HG03196 (cell line): ENCODE results near the gene RORC.

Experiments used
- ATAC-seq: cut with Tn5 transposase; IDR thresholded peaks from one replicate; pipeline ENCODE4 v1.9.1; 2021; ENCODE audit not compliant: unreplicated experiment

Gene RORC

DNA sequence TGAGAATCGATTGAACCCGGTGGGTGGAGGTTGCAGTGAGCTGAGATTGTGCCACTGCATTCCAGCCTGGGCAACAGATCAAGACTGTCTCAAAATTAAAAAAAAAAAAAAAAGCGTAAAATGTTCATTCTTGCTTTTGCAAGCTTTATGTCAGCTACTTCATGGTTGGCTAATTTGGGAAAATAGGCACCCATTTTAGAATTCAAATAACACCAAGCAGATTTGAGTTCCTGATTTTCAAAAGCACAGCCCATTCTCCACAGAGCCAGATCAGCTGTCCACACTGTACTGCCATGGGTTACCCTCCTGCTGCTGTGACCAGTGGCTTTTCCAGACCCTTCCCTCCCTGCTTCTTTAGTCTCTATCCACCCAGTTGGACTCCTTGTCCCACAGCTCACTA is 17.5 kb upstream of the RORC start:
- ATAC-seq = no peak

DNA sequence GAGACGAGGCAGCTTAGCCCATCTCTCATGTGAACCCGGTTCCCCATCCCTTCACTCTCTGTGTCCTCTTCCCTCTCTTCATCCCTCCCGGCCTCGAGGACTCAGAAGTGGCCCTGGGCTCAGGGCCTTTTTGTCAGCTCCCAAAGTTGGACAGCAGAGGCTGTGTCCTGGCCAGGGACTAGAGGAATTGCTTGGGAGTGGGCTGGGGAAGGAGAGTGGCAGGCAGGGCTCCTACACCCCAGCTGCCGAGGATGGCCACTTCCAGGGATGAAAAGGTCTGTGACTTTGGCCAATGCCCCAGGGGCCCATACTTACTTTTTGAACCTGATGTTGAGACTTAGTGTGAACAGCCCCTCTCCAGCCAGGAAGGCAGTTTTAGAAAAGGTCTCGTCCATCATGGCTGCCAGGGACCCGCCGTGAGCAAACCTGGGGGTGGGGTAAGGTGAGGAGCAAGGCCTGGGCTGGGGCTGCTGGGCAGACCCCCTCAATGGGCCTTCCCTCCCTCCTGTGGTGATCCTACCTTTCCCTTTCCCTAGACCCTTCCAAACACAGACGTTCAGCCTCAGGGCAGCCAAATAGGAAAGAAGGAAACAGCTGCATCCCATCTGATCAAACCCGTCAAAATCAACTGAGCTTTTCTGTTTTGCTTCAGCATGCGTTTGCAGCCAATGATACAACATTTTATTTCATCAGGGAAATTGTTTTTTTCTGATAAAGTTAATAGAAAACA is 16.4 kb upstream of the RORC start:
- ATAC-seq = no peak

DNA sequence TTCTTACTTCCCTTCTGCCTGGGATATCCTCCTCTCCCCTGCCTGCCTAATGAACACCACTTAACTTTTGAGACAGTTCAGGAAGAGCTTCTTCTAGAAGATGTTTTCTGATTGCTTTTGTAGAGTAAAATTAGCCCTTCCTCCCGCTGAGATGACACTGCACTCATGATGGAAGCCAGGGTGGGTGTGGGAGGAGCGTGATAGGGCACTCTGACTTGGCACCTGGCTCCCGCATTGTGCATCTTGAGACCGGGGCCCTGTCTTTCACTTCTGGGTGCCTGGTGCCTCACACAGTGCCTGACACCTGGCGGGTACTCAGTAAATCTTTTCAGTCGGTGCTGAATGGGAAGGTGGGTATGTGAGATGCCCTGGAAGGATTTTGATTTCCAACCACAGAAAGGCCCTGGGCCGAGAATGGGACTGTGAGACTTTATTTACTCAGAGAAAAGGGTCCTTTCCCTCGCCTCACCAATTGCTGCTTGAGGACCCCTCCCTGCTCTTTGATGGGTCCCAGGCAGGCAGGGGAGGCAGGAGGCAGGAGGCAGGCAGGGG is 15.2 kb upstream of the RORC start:
- ATAC-seq = no peak

DNA sequence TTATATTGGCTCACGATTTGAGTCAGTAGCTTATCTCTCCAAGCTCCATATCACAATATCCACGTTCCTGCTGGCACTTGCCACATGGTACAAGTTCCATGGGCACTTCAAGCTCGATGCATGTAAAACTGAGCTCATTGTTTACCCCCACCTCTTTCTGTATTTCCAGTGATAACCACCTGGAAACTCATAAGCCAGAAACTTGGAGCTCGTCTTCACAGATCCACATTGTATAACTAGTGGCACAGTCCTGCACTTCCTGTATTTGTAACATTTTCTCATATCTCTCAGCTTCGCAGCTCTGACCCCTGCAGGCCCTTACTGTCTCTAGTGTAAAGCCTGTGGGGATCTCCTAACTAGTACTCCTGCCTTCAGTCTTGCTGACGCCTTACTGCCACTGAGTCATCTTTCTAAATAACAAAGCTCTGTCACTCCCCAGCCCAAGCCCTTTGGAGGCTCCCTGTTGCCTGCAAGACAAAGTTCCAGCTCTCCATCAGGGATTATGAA is 14.5 kb upstream of the RORC start:
- ATAC-seq = no peak

DNA sequence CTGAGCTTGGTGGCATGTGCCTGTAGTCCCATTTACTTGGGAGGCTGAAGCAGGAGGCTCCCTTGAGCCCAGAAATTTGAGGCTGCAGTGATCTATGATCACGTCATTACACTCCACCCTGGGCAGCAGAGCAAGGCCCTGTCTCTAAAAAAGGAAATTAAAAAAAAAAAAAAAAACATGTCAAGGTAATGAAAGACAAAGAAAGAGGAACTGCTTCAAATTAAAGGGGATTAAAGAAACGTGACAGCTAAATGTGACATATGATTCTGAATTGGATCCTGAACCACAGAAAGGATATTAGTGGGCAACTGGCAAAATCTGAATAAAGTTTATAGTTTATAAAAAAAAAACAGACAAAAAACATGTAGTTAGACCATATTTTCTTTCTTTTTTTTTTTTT is 11.8 kb upstream of the RORC start:
- no peak for ATAC-seq

DNA sequence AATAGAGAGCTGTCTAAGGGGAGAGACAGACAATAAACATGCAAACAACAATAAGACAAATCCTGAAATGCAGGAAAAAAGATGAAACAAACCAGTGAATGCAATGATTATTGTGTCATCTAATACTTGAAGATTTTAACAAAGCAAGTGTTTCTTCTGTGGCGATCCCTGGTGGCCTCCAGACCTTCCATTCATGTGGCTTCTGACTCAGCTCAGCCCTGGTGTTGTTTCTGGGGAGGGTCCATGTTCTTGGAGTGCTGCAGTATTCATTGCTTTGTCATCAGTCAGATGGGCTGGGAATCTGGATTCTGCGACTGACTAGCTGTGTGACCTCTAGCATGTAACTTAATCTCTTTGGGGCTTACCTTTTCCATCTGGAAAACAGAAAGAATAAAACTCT is 9.5 kb upstream of the RORC start:
- no peak for ATAC-seq

DNA sequence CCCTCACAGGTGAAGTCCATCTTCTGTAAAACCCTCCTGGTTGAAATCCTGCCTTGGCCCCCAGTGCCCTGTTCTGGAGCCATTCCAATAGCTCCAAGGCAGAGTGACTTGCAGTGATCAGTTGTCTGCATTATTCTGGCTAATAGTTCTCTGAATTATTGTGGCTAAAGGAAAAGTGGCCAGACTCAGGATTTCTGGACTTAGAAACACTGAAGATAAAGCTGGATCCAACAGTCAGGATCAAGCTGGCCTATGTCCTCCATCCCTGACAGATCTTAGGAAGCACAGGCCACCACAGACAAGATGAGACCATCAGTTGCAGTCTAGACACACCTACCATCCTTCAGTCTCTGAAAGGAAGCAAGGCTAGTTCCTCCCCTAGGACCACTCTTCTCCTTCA is 8.8 kb upstream of the RORC start:
- ATAC-seq = no peak

DNA sequence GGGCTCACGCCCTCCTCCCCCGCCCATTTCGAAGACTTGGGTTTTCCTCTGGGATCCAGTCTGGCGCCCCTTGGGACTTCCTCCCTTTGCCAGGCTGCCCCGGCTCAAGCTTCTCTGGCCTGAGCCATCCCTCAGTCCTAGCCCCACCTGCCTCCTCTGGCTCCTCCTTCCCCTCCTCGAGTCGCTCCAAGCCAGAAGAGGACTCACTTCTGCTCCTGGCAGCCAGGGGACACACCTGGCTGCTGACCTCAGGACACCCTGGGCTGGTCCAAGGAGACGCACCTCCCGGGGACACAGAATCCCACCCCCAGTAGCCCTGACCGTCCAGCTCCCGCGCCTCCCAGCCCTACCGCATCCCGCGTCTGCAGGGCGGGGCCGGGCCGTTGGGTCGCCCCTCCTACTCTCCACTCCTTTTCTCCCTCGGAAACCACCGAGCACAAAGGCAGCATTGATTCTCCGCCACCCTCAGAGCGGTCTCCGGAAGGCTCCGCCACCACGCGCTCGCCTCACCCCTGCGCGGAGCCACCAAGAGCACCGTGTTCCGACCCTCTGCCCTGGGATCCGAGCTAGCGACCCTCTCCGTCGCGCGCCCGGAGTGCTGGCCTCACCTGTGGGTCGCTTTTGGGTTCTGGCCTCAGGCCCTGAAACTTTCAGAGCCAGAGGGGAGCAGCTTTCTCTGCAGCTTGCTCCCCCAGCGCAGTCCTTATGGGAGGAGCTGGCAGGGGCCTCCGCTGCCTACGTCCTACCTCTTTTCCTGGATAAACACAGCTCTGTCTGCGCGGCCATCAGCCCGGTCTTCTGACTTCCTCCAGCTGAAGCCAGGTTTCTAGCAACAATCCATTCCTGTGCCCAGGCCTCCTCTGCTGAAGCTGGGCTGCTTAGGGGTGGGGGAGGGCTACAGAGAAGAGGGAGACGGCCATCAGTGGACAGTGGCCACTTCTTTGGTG is 8.1 kb upstream of the RORC start, which contains the start of gene C2CD4D:
C2CD4D (minus strand) TSS at position 364 of the 947 bp plus-strand sequence. CDS start 831 bp downstream, outside the sequence.
- ATAC-seq = no peak

DNA sequence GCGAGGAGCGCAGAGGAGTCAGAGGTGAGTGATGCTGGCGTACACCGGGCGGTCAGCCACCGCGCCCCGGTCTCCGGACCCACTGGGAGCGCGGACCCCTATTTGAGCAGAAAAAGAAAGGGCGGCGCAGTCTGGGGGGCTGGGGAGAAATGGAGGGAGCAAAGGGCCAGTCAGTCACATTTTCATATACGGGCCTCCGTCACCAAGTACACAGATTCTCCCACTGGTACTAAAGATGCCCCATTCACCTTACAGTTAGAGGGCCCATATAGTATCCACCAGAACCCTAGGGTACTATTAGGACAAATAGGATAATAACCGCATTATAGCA is 7.4 kb upstream of the RORC start:
- no peak for ATAC-seq

DNA sequence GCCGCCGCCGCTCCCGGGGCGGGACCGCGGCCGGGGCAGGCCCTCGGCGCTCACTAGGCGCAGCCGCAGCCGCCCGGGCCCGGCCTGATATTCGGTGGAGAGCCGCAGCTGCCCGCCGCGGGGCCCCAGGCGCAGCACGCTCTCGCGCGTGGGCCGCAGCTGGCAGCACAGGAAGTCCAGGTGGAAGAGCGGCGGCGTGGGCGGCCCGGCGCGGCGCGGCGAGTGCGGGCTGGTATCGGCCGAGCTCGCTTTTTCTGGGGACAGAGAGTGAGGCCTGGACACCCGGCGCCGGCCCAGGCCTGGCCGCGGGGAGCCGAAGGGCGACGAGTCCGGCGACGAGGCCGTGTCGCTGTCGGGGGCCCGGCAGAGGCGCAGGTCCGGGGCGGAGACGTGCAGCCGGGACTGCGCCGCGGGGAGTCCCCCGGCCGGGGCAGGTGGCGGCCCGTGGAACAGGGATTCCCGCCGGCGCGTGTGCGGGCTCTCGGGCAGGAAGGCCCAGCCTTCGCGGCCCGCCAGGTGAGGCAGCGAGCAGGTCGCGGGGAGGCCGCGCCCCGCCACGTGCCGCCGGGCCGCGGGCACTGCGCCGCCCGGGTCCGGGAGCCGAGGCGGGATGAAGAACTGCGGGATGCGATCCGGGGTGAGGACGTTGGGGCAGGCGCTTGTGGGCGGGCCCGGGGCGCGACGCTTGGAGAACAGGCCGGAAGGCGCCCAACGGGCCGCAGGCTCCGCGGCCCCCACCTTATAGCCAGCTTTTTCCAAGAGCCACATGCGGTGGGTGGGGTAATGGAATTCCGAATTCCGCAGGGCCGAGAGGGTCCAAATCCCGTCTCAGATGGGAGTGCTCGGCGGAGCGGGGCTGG is 6.8 kb upstream of the RORC start:
- no peak for ATAC-seq

DNA sequence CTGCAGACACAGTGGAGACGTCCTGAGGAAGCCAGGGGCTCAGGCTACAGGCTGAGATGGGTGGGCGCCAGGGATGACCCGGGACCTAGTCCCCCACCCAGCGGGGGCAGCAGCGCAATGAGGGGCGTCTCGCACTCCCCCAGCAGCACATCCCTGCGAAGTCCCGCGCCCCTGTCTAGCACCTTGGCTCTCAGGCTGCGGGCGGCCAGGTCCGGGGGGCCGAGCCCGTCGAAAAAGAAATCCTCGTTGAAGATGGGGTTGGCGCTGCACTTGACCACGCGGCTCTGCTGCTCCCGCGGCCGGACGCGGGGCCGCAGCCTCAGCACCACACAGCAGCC is 6.3 kb upstream of the RORC start:
- no peak for ATAC-seq

DNA sequence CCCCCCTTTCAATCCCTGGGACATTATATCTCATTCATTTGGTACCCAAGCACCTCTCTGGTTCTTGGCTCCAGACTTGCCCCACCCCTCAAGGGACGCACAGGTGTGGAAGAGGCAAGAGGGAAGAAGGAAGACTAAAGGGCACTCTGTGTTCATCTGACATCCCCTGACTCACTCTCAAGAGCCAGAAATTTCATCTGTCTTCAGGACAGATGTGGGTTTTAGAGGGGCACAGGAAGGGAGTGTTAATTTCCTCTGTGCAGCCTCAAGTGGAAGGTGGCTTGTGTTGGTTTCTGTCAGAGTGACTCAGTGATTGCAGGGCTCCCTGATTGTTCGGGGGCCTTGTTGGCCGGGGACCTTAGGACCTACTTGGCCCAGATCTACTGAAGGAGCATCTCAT is 5.6 kb upstream of the RORC start:
- ATAC-seq = no peak

DNA sequence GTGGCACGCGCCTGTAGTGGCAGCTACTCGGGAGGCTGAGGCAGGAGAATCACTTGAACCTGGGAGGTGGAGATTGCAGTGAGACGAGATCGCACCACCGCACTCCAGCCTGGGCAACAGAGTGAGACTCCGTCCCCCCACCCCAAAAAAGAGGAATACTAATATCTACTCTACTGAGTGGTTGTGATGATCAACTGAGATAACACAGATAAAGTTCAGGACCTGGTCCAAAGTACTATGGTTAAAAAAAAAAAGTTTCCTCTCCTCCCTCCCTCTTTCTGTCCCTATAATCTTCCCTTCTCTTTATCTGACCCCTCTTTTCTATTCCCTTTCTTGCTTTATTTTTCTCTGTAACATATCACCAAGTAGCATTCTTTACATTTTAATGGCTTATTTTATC is 4.0 kb upstream of the RORC start:
- no peak for ATAC-seq

DNA sequence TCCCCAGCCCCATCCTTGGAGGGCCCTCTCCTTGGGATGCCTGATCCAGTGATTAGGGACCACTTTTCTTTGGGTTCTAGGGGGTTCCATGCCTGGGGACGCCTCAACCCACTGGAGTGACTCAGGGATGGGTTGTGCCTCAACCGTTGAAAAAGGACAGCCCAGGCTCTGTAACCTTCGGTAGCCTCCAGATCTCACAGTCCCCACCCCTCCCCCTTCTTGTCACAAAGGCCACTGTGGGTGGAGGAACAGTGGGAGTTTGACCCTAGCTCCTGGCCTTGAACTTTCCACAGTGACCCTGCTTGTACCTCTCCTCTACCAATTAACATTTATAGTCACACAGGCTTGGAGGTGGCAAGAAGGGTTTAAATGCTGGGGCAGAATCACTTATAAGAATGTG is 2.6 kb upstream of the RORC start:
- no peak for ATAC-seq

DNA sequence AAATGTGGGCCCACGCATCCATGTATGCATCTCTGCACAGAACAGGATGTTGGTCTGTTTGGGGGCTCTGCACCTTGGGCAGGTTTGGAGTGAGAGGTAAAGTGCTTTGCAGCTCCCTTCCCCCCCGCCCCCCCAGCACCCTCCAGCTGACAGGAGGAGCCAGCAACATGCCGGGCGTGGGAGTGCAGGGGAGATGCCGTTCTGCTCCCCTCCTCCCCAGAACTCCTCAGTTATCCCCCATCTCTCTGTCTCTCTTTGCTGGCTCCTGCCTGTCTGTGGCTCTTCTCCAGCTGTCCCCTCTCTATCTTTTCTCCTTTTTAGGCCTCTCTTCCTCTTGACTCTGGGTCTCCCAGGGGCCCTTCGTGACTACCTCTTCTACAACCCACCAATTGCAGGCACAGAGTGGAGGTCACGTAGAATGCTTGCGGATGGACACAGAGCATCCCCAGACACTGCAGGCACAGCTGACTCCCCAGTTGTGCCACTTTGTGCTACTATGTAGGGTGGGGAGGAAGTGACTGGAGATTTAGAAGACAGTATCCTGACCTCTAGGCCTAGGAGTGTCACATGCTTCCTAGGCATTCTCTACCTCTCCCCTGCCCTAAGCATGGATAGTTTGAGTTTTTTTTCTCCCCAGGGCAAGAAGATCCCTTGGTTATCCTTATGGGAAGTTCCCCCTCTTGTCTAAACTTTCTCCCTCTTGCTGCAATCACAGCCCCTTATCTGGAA is 1.7 kb upstream of the RORC start:
- no peak for ATAC-seq

DNA sequence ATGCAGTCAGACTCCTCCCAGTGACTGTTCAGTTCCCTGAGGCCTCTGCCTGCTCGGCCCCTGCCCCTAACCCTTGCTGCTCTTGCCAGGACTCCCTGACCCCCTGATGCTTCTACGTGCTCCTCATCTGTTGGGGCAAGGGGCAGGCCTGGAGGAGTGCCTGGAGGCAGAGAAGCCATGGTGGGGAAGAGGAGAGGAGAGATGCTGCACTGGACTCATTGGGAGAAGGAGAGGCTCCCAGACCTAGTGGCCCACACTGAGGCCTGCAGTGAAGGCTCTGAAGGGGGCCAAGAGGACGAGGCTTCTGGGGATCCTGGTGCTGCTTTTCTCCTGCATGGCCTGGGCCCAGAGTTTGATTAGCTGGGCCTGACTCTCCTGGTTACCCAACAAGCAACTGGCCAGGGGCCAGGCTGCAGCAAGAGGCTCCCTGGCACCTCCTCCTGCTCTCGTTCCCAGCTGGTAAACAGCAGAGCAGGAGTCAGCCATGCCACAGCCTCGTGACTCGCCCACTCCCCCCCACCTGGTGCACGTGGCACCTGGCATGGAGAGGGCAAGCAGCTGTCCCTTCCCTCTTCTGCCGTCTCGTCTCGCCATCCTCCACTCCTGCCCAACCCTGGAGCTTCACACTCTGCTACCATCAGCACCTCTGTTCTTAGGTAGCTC is 847 bp upstream of the RORC start:
- no peak for ATAC-seq

DNA sequence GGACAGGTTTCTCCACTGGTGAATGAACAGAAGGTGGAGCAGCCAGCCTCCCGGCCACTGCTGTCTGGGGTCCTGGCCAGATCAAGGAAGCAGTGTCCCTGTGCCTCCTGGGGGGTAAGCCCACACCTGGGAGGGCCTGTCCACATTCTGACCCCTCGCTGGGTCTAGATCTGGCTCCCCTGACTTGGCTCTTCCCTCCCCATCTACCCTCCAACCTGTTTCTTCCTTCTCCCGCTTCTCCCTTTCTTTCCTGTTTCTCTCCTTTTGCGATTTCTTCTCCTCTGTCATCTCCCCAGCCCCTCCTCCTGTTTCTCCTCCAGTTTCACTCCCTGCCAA is 378 bp downstream of the RORC start:
- no peak for ATAC-seq

DNA sequence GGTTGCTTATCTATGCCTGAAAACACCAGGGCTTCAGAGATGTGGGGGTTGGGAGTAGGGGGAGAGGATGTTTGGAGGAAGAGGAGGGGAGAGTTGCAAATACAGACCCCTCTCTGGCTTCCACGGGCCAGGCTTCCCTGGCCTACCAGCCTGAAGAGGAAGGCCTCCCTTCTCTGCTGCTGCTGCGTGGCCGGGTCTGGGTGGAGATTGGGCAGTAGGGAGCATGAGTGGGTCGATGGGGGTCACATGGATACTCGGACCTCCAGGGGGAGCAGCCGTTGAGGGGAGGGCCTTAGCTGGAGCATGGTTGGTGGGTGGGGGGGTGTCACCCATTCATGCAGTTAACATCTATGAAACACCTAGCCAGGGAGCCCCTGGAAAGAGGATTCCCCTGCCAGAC is 1.5 kb downstream of the RORC start:
- ATAC-seq = no peak

DNA sequence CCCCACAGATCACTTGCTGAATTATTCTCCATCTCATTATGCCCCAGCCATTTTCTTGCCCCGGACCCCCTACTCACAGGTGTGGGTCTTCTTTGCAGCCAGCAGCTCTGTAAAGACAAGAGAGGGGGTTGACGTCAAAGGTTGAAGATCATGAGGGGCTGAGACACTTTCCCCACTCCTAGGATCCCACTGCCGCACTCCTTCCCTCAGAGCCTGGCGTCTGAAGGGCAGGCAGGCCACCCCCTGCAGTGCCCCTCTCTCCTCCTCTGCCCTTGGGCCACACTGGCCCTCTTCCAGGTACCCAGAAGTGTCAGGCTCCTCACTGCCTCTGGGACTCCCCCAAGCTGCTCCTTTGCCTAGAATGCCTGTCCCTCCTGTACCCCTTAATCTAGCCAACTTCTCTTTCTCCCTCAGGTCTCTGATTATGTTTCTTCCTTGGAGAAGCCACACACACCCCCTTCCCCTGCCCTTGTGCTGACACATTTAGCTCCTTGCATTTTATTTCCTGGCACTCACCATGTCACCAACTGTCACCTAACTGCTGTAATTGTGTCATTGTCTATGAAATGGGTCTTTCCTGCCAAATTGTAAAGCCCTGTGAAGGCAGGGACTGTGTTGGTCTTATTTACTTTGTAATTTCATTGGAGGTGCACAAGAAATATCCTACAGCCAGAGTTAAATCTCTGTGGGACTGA is 2.1 kb downstream of the RORC start:
- ATAC-seq = no peak
